AG08395 (cell line): ENCODE results near the gene MOCS3.
A peak's percentile ranks its signal among the peaks of the same experiment; 100 is the strongest.

ENCODE experiments used
- DNase-seq: peaks from one replicate; pipeline ENCODE4 v3.0.0; 2012; ENCODE audit warnings: mixed read lengths, low spot score

Gene MOCS3

DNA sequence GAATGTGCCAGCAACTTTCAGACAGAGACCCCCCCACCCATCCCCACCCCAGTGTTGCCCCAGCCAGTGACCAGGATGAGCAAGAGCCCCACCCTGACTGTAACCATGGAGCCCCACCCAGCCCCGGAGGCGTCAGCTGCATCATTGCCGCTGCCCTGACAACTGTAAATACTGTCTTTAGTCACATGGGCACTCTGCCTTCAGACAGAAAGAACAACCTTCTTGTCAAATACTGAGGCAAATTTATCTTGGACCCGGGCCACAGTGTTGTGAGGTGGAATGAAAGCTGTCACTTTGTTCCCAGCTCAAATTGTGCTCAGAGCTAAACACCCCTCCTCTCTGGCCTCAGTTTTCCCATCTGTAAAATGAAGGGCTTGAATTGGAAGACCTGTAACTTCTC lies 23.7 kb downstream of the MOCS3 start:
- peak; percentile 82 for DNase-seq

DNA sequence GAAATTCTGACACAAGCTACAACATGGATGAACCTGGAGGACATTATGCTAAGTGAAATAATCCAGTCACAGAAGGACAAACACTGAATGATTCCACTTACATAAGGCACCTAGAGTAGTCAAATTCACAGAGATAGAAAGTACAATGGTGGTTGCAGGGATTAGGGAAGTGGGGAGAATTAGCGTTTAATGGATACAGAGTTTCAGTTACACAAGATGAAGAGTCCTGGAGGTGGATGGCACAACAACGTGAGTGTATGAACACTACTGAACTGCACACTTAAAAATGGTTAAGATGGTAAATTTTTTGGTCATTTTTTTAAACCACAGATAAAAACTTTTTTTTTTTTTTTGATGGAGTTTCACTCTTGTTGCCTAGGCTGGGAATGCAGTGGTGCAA lies 24.7 kb downstream of the MOCS3 start:
- no peak for DNase-seq

DNA sequence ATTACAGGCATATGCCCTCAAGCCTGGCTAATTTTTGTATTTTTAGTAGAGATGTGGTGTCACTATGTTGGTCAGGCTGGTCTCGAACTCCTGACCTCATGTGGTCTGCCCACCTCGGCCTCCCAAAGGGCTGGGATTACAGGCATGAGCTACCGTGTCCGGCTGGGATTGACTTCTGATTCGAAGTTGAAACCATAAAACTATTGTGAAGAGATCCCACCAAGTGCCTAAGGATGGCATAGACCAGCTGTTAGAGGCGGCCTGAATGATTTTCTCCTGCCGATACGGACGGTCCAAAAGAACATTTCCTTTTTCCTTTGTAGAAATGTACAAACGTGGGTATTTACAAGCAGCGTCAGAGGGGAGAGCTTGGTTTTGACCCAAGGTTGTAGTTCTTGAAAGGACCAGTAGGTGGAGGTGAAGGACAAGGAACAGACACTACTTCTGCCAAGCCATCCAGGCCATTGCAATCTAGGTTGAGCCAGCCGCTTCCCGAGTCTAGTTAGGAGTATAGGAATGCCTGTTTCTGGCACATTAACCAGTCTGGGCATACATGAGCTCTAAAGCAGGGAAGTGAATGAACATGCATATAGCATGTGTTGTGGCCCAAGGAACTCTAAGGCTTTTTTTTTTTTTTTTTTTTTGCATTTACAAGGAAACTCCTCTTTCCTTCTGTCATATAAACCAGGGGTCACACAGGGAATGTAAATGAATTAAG lies 29.0 kb downstream of the MOCS3 start:
- peak; percentile 83 for DNase-seq

DNA sequence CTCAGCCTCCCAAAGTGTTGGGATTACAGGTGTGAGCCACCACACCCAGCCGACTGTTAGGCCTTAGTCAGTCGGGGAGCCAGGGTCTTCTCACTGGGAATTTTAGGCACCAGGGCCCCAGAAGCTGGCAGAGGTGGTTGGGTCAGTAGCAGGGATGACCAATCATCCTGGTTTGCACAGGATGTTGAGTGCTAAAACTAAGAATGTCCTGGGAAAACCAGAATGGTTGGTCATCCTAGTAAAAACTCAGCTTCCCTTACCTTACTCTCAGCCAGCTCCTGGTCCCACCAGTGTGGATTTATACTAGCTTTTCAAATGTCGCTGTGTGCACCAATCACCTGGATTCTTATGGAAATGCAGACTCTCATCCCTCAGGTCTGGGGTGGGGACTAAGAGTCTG lies 32.5 kb downstream of the MOCS3 start:
- DNase-seq, result no peak

DNA sequence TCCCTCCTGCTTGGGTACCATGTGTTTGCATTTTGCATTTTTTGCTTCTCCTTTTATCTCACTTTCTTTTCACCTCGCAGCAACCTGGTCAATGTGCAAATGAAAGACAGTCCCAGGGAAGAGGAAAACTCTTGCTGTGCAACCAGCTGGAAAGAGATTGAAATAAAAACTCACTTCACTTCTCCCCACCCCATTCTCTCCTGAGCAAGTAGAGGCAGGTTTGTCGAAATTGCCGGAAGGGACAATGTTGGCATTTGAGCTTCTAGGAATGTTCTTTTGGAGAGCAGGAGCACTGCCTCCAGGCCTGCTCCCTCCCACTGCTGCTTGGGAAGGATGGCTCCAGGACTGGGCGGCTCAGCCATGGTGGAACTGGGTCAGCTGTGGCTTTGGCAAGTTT lies 33.7 kb downstream of the MOCS3 start:
- no peak for DNase-seq

DNA sequence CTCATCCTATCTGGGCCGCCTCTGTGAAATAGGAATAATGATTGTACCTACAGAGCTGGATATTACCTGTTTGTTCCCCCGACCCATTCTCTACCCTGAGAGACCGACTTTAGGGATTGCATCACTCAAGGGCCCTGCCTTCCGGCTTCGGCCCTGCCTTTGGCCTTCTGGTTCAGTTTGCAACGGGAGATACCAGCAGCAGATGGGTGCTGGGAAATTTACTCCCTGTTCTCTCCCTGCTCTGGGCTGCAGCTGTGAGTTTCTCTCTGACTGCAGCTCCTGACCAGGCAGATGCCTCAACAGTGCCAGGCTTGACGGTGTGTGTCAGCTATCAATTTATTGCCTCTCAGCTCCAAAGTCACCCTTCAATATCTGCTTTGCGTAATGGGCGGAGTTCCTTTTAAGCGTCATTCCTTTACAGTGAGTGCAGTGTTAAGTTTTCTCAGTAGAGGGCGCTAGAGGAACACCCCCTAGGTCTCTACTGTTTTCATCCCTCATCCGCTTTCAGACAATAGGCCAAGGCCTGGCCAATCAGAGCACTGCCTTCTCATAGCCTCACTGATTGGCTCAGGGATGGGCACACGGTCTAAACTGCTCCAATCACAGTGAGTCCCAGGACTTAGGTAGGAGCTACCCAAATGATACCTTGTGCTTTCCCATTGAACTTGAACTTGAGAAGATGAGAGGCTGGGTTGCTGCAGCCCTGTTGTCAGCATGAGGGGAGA lies 34.3 kb downstream of the MOCS3 start:
- peak; percentile 78 for DNase-seq

DNA sequence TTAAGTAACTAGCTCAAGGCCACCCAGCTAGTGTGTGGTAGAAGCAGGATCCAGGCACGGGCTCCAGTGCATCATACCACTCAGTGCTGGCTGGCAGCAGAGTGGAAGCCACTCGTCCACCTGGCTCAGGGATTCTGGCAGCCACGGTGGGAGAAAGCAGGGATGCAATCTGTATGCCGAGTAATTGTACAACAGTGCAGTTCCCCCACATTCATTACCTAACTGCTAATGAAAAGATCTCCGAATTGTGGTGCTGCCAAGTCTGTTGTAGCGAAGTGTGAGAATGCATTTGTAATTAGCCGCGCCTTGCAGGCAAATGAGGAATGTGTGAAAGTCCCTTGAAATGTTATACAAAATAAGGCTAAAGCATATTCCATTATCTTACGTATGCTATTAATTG lies 35.3 kb downstream of the MOCS3 start:
- DNase-seq, result no peak

DNA sequence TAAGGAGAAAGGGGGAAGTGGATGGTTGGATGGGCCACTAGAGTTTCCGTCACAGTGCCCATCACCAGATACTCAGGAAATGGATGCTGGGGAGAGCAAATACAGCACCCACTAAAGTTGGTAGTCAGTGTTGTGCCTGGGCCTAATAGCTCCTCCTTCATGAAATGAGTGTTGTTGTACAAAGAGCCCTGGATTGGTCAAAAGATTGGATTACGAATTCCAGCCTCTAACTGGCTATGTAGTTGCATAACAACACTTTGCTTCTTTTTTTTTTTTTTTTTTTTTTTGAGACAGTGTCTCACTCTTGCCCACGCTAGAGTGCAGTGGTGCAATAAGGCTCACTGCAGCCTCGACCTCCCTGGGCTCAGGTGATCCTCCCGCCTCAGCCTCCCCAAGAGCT lies 36.9 kb downstream of the MOCS3 start:
- peak; percentile 35 for DNase-seq

DNA sequence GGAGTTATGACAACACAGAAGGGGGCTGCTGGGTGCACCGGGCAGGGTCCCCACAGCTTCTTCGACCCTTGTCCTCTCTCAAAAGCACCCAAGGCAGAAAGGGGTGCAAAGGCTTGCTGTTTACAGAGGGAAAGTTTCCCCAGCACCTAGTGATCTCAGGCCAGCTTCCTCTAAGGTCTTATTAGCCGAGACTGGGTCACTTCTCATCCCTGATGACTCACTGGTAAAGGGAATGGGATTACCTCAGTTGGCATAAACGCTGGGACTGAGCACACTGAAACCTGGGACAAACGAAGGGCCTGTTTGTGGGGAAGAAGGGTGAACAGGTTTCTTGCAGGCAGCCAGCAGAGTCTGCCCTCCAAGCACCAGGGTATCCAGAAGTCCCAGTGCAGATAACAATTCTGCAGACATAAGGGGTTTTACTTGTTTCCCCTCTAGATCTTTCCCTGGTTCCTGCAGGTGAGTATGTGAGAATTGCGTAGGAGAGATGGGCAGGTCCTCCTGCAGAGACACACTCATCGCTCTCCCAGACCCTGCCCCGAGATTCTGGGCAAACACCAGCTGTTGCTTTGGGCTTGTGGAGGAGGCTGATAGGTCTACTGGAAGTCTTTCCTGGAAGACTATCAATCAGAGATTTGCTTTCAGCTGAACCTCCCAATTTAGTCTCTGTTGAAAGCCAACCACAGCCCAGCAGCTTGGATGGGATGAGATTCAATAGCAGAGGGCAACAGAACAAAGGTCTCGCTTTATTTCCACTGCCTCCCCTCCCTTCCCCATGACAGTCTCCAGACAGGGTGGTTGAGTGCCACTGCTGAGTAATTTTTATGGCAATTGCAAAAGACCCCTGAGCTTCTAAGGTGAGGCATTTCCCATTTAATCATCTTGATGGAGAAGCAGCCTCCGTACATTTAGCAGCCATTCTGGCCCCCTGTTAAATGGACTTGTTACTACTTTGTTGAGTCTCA lies 38.6 kb downstream of the MOCS3 start:
- DNase-seq, result peak; percentile 53

DNA sequence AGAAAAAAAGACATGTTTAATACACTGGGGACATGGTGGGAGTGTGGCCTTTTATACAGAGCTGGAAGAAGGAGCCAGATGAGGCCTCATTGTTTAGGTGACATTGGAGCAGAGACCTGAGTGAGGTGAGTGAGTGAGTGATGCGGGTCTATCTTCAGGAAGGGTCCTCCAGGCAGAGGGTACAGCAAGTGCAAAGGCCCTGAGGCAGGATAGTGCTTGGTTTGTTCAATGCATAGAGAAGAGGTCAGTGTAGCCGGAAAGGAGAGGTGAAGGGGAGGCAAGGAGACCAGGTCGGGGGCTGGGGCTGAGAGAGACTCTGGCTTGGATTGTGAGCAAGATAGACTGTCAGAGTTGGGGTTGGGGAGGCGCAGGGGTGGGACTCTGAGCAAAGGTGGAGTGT lies 40.7 kb downstream of the MOCS3 start:
- DNase-seq, result no peak

DNA sequence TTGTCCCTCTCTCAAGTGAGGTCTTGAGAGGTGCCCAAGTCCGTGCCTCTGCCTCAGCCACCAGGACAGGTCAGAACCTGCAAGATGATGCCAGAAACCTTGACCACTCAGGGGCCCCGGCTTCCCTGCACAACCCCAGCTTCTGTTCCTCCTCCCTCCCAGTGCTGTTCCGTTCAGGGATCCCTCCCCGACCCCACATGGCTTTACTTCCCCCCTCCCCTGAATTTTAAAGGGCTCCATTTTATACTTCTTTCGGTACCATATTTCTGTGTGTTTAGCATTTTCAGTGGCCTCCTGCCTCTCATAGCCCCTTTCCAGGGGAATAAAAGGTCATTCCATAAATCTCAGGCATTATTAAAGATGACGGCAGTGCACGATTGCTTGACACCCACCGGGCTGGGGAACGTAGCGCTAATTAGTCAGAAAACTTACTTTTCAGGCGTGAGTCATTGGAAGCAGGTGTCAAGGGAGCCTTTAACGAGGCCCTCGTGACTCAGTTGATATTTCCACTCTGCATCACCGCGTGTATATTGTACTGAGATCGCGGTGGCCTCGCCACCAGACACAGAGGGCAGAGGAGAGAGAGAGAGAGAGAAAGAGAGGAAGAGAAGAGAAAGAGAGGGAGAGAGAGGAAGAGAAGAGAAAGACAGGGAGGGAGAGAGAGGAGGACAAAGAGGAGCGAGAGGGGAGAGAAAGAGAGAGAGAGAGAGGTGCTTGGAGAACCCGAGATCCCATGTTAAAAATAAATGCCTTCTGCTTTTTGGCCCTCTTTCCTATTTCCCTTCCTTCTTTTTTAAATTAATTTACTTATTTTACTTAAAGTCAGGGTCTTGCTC lies 43.0 kb downstream of the MOCS3 start:
- DNase-seq, result no peak

DNA sequence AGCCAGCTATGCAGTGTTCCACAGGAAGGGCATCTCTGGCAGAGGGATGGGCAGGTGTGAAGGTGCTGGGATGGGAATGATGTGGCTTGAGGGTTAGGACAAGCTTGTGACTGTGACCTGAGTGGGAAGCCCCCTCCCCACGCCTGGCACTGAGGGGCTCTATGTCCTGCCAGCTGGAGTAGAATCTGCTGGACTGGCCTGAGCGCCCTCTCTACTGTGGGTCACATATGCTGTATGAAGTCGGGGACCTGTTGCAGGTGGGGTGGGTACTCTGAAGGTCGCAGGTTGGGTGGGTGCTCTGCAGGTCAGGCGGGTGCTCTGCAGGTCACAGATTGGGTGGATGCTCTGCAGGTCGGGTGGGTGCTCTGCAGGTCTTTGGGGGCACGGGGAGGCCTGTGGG lies 44.0 kb downstream of the MOCS3 start:
- no peak for DNase-seq

DNA sequence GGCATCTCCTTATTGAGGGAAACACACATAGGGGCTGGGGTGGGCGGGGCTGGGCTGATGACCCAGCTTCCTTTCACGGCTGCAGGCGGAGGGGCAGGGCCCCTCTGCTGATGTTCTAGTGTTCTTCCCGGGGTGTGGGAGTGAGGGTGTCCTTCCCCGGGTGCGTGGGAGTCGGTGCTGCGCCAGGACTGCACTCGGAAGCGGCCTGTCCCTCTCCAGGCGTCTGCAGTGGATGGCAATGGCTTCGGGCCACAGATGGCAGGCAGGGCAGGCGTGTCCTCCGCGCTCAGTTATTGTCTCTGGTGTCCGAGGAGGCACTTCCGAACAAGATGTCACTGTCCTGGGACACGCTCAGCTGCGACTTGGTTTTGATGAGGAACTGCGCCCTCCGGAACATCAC lies 45.1 kb downstream of the MOCS3 start:
- no peak for DNase-seq

DNA sequence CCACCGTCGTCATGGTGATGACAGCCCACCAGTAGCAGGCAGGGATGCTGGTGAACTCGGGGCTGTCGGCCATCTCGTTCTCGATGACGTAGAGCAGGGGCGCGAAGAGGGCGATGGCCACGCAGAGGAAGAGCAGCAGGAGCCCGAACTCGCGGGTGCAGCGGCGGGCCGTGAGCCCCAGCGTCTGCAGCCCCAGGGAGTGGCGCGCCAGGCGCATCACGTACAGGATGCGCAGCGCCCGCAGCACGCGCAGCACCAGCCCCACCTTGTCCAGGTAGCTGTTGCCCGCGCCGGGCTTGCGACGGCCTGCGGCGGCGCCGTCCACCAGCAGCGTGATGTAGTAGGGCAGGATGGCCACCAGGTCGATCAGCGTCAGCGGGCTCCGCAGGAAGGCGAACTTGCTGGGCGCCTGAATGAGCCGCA lies 45.7 kb downstream of the MOCS3 start:
- DNase-seq, result no peak

DNA sequence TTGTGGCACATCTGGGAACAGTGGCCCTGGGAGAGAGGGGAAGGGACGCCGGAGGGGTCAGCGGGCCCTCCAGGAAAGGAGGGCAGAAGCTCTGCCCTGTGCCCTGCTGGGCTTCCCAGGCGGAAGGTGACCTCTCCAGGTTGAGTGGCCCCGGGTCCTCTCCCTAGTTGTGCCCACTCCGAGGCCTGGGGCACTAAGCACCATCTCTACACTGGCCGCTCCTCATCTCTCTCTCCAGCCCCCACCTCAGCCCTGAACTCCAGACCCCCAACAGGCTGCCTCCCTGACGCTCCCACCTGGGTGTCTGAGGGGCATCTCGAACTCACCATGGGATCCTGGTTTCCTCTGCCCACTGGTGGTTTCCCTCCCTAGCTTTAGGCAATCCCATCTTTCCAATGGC lies 46.2 kb downstream of the MOCS3 start:
- no peak for DNase-seq

DNA sequence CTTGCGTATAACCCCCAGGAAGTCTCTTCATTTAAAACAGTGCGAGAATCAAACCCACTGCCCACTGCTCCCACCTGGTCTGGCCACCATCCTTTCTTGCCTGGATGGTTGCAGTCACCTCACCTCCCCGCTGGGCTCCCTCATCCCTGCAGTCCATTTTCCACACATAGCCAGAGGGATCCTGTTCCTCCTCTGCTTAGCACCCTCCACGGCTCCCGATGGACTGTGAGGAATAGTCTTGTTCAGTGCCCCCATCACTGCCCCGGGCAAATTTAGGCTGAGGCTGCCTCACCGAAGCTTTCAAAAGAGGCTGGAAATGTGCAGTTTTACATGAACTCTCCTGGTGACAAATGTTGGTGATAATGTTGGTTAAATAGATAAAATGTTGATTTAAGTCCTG lies 46.6 kb downstream of the MOCS3 start:
- DNase-seq, result no peak

DNA sequence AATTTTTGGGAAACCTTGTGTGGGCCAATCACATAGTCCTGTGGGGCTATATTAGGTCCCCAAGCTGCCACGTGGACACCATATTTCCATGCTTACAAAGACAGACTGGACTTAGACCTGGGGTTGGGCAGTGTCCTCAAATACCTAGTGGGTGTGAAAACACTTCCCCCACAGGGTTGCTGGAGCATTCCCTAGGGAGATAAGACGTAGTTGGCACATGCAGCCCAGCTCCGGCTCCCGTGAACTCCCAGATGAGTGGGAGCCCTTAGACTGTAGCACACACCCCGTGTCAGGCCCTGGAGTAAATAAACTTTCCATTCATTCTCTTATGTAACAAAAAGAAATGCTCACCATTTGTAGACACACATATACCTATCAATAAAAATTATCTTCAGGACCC lies 50.1 kb downstream of the MOCS3 start:
- no peak for DNase-seq

DNA sequence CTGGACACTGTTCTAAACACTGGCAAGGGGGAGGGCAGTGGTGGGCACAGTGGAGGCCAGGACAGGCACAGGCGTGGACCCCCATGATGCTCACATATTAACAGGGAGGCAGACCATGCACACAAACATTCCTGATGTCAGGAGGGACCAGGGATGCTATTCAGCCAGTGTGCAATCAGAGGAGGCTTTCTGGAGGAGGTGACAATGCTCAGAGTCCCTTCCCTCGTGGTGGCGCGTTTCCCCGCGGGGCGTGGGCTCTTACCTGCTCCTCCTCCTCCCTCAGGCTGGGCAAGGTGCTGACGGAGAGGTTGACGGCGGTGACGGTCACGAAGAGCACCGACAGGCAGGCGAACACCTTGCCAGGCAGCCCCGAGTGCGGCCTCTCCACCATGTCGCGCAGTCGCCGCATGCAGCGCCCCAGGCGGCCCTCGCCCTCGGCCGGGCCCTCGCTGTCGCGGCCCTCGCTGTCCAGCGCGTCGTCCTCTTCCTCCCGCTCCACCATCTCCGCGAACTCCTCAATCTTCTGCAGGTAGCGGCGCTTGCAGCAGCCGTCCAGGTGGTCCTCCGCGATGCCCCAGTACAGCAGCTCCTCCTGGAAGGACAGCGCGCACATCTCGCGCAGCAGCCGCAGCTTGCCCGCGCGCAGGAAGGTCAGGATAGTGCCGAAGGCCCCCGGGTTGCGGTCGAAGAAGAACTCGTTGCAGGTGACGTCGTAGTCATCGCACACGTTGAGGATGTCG lies 50.9 kb downstream of the MOCS3 start:
- no peak for DNase-seq

DNA sequence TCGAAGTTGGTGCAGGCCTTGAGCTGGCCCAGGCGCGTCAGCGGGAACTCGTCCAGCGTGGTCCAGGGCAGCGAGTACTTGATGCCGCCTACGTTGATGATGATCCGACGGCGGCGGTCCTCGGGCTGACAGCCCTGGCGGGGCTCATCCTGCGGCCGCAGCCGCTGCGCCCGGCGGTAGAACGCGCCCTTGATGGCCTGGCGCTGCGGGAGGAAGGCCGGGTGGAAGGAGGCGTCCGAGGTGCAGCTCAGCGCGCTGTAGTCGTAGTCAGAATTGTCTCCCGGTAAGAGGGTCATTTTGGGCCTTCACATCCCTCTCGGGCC lies 51.4 kb downstream of the MOCS3 start:
- no peak for DNase-seq

DNA sequence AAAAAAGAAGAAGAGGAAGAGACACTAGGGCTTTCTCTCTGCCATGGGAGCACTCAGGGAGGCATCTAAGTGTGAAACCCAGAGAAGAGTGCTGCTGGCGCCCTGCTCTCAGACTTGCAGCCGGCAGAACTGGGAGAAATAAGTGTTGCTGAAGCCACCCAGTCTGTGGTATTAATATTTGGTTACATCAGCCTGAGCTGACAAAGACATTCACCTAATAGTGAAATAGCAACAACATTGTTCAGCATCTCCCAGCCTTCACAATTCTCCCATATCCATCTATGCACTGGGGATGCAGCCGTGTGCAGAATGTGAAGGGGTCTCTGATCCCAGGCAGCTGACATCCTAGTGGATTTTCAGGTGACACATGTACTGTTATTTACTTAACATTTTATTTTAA lies 52.3 kb downstream of the MOCS3 start:
- no peak for DNase-seq

DNA sequence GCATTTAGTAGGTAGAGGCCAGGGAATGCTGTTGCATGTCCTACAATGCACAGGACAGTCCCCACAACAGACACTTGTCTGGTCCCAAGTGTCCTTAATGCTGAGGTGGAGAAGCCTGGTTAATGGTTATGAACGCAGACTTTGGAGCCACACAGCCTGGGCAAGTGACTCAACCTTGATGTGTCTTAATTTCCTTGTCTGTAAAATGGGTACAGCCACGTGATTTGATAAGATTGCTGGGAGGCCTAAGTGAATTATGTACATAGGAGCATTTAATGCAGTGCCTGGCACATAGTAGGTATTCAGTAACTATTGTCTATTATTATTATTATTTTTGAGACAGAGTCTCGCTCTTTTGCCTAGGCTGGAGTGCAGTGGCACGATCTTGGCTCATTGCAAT lies 52.9 kb downstream of the MOCS3 start:
- no peak for DNase-seq
